ENCODE measurements around the gene ACOX2. TPM values are rescaled to one million over a fixed set of nuclear protein-coding genes. Genes with fewer than 3 reads are reported as not detected.

Gene ACOX2
- total RNA-seq, 1 experiment from 2014 or later = 10.8 TPM

Other genes starting within 250 kb of the ACOX2 start
- gene RPP14, start 230.9 kb downstream of the ACOX2 start, total RNA-seq (2014; rRNA removed) = 28.8 and 30.0 TPM in 2 replicates
- 4.9 and 6.9 TPM in 2 replicates for gene HTD2, start 230.7 kb downstream of the ACOX2 start, total RNA-seq (2014; rRNA removed)
- 11.1 and 14.5 TPM in 2 replicates for gene PXK, start 204.3 kb downstream of the ACOX2 start, total RNA-seq (2014; rRNA removed)
- 103 and 140 TPM in 2 replicates for gene PDHB, start 103.4 kb downstream of the ACOX2 start, total RNA-seq (2014; rRNA removed)
- 13.1 and 13.6 TPM in 2 replicates for gene KCTD6, start 45.1 kb downstream of the ACOX2 start, total RNA-seq (2014; rRNA removed)
- 0.07 and 0.29 TPM in 2 replicates for gene FAM107A, start 40.2 kb upstream of the ACOX2 start, total RNA-seq (2014; rRNA removed)
- 0.40 TPM in 1 of 2 replicates, not detected in the other for gene FAM3D, start 129.6 kb upstream of the ACOX2 start, total RNA-seq (2014; rRNA removed)